ENCODE data around the gene HCK.

The HCK gene

GRCh38 chr20:32059189-32059588 is 7.1 kb downstream of the HCK start:
- DNase-seq (ENCODE audit: low spot score): no peak

- DNase-seq (ENCODE audit: low spot score): no peak
Measured at GRCh38 chr20:32062776-32063170, 10.7 kb downstream of the HCK start.

GRCh38 chr20:32063695-32064094 is 11.7 kb downstream of the HCK start:
- DNase-seq (ENCODE audit: low spot score): no peak

GRCh38 chr20:32064667-32065066 is 12.6 kb downstream of the HCK start:
- DNase-seq (ENCODE audit: low spot score): no peak

- DNase-seq (ENCODE audit: low spot score): no peak
Measured at GRCh38 chr20:32067234-32067821, 15.3 kb downstream of the HCK start.

- no peak for DNase-seq (ENCODE audit: low spot score)
Measured at GRCh38 chr20:32068174-32068573, 16.1 kb downstream of the HCK start.

GRCh38 chr20:32069711-32070110 is 17.7 kb downstream of the HCK start:
- no peak for DNase-seq (ENCODE audit: low spot score)

GRCh38 chr20:32070282-32070681 is 18.2 kb downstream of the HCK start:
- no peak for DNase-seq (ENCODE audit: low spot score)

GRCh38 chr20:32070690-32071213 is 18.7 kb downstream of the HCK start:
- no peak for DNase-seq (ENCODE audit: low spot score)

- DNase-seq (ENCODE audit: low spot score): no peak
Measured at GRCh38 chr20:32071395-32072167, 19.5 kb downstream of the HCK start.

GRCh38 chr20:32072168-32072750 is 20.2 kb downstream of the HCK start:
- no peak for DNase-seq (ENCODE audit: low spot score)

GRCh38 chr20:32075534-32075933 is 23.5 kb downstream of the HCK start:
- no peak for DNase-seq (ENCODE audit: low spot score)

- no peak for DNase-seq (ENCODE audit: low spot score)
Measured at GRCh38 chr20:32077190-32077589, 25.1 kb downstream of the HCK start.

GRCh38 chr20:32078322-32078721 is 26.3 kb downstream of the HCK start:
- DNase-seq (ENCODE audit: low spot score): no peak

- no peak for DNase-seq (ENCODE audit: low spot score)
Measured at GRCh38 chr20:32078791-32079190, 26.7 kb downstream of the HCK start.

- DNase-seq (ENCODE audit: low spot score): no peak
Measured at GRCh38 chr20:32079655-32080109, 27.6 kb downstream of the HCK start.

- no peak for DNase-seq (ENCODE audit: low spot score)
Measured at GRCh38 chr20:32080783-32081182, 28.7 kb downstream of the HCK start.

- DNase-seq (ENCODE audit: low spot score): no peak
Measured at GRCh38 chr20:32083469-32083868, 31.4 kb downstream of the HCK start.

GRCh38 chr20:32087070-32087469 is 35.0 kb downstream of the HCK start:
- DNase-seq (ENCODE audit: low spot score): no peak

GRCh38 chr20:32088759-32089158 is 36.7 kb downstream of the HCK start:
- DNase-seq (ENCODE audit: low spot score): no peak

GRCh38 chr20:32089637-32090362 is 37.8 kb downstream of the HCK start:
- no peak for DNase-seq (ENCODE audit: low spot score)

GRCh38 chr20:32091888-32092346 is 39.9 kb downstream of the HCK start:
- peak; percentile 78 for DNase-seq (ENCODE audit: low spot score)
